ENCODE data around the gene TSGA10.
"Not testable (repeated sequence)": the region's sequence is repeated elsewhere in the genome, so short reads cannot be mapped to it uniquely, and the experiment has no call there.

DNA sequence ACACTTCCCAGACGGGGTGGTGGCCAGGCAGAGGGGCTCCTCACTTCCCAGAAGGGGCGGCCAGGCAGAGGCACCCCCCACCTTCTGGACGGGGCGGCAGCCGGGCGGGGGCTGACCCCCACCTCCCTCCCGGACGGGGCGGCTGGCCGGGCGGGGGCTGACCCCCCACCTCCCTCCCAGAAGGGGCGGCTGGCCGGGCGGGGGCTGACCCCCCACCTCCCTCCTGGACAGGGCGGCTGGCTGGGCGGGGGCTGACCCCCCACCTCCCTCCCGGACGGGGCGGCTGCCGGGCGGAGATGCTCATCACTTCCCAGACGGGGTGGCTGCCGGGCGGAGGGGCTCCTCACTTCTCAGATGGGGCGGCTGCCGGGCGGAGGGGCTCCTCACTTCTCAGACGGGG lies 166.0 kb downstream of the TSGA10 start:
- not testable (repeated sequence) for TF ChIP-seq CTCF (IDR thresholded peaks at IDR 0.05 in 8 of 11, conservative IDR thresholded peaks at IDR 0.05 in 3 of 11); POLR2AphosphoS5 (IDR thresholded peaks at IDR 0.05); POLR2A (IDR thresholded peaks at IDR 0.05)
